GM12878 (cell line): ENCODE data around the gene MGP. TPM values are rescaled to one million over a fixed set of nuclear protein-coding genes. Genes with fewer than 3 reads are reported as not detected.

Experiments used
- ATAC-seq: fragments of 200-7000 bp; cut with Tn5 transposase; 3 replicates; pipeline ENCODE4 v1.9.1; 2020; ENCODE audit warnings: mild to moderate bottlenecking, moderate library complexity
- BruUV-seq: library from RNA; stranded (reverse); fragments of 400-500 nt; replicated peaks from 2 replicates; lab custom pipeline; 2021; lab: Mats Ljungman, UMichigan
- CTCF ChIA-PET: fragments of 300-600 bp; sonication (Branson Sonifier 250); formaldehyde crosslinking; extraction: SDS; loops from one replicate; lab custom pipeline; 2021; ENCODE audit warnings: inconsistent platforms; lab: Yijun Ruan, JAX
- POLR2A ChIA-PET: fragments of 350-600 bp; formaldehyde crosslinking; extraction: SDS; loops from one replicate; lab custom pipeline; 2021; ENCODE audit warnings: inconsistent platforms; lab: Charles Lee
- RAD21 ChIA-PET: fragments of 300-600 bp; sonication (Branson Sonifier 250); formaldehyde crosslinking; loops from one replicate; lab custom pipeline; 2023; ENCODE audit warnings: antibody characterized with exemption; ENCODE audit not compliant: unreplicated experiment; lab: Charles Lee
- SMC1A ChIA-PET: fragments of 300-600 bp; sonication (Branson Sonifier 250); formaldehyde crosslinking; loops from one replicate; lab custom pipeline; 2023; ENCODE audit not compliant: unreplicated experiment, uncharacterized antibody; lab: Charles Lee
- DNase-seq: peaks from one replicate; pipeline ENCODE4 v3.0.0-alpha.2; 2011; ENCODE audit warnings: low read depth, low spot score
- FAIRE-seq: peaks from 3 replicates; lab custom pipeline; 2011; peaks lifted over from hg19 to GRCh38; lab: Jason Lieb, UNC
- H2AFZ ChIP-seq: 2 replicates; pipeline ENCODE4 v1.6.0; 2011; ENCODE audit warnings: low read depth, low read length, control low read depth; ENCODE audit not compliant: control insufficient read depth
- H3K27ac ChIP-seq: 2 replicates; pipeline ENCODE4 v1.5.1; 2011; ENCODE audit warnings: control low read depth; ENCODE audit not compliant: control insufficient read depth, insufficient read depth
- H3K27me3 ChIP-seq, 2 experiments: replicated peaks in 1 of 2; 2 replicates each; pipeline versions ENCODE4 v1.6.0 to v1.6.1; 2011; ENCODE audit warnings: low read length in 1 of 2; ENCODE audit not compliant: control insufficient read depth in 2 of 2, insufficient read depth in 2 of 2
- H3K36me3 ChIP-seq, 2 experiments: 2 replicates each; pipeline ENCODE4 v1.5.1; 2011; ENCODE audit warnings: low read length in 1 of 2; ENCODE audit not compliant: control insufficient read depth in 2 of 2, insufficient read depth in 2 of 2
- H3K4me1 ChIP-seq: 2 replicates; pipeline ENCODE4 v1.6.1; 2011; ENCODE audit warnings: mild to moderate bottlenecking, low read length, moderate library complexity, mixed read lengths; ENCODE audit not compliant: control insufficient read depth, insufficient read depth
- H3K4me2 ChIP-seq: 2 replicates; pipeline ENCODE4 v1.6.0; 2011; ENCODE audit warnings: control low read depth; ENCODE audit not compliant: control insufficient read depth, insufficient read depth
- H3K4me3 ChIP-seq: fragments of 200-600 bp; sonication (generic); 2 replicates; pipeline ENCODE4 v1.5.1; 2016
- H3K79me2 ChIP-seq: 2 replicates; pipeline ENCODE4 v1.6.0; 2011; ENCODE audit warnings: low read length; ENCODE audit not compliant: control insufficient read depth, insufficient read depth
- H3K9ac ChIP-seq: 2 replicates; pipeline ENCODE4 v1.8.0; 2011; ENCODE audit warnings: low read length, control low read depth, mixed read lengths; ENCODE audit not compliant: control insufficient read depth, insufficient read depth
- H3K9me3 ChIP-seq: replicated peaks from 3 replicates; pipeline ENCODE4 v1.5.1; 2011; ENCODE audit warnings: mild to moderate bottlenecking, low read length; ENCODE audit not compliant: control insufficient read depth, insufficient read depth
- H4K20me1 ChIP-seq: 2 replicates; pipeline ENCODE4 v1.6.0; 2011; ENCODE audit not compliant: control insufficient read depth, insufficient read depth
- CBX3 ChIP-seq: fragments of 200-600 bp; sonication (generic); IDR thresholded peaks from 2 replicates; pipeline ENCODE4 v1.6.1; 2016; ENCODE audit warnings: low read depth, borderline replicate concordance
- CBX5 ChIP-seq: sonication (generic); IDR thresholded peaks from 2 replicates; pipeline ENCODE4 v1.6.1; 2016; ENCODE audit warnings: low read depth, moderate library complexity, mild to moderate bottlenecking, inconsistent platforms
- ETV6 ChIP-seq, 2 experiments: fragments of 450-650 bp in 1 of 2; IDR thresholded peaks in 1 of 2; conservative IDR thresholded peaks in 1 of 2; 2 replicates each; pipeline ENCODE4 v1.6.1; 2014; ENCODE audit warnings: antibody characterized with exemption in 1 of 2, borderline replicate concordance in 1 of 2, low read depth in 1 of 2, mild to moderate bottlenecking in 1 of 2, moderate library complexity in 1 of 2
- IRF4 ChIP-seq: IDR thresholded peaks from 2 replicates; pipeline ENCODE4 v1.6.1; 2011; ENCODE audit warnings: low read depth, low read length
- JUND ChIP-seq: IDR thresholded peaks from 2 replicates; pipeline ENCODE4 v1.6.1; 2012; ENCODE audit warnings: low read depth, mild to moderate bottlenecking, low read length, improper control_type of control experiment, moderate library complexity
- NRF1 ChIP-seq: conservative IDR thresholded peaks from 2 replicates; pipeline ENCODE4 v1.6.1; 2011; ENCODE audit warnings: mild to moderate bottlenecking, low read depth, low read length, improper control_type of control experiment
- REST ChIP-seq: IDR thresholded peaks from 2 replicates; pipeline ENCODE4 v1.6.1; 2012; ENCODE audit warnings: mild to moderate bottlenecking, low read depth, low read length
- SIN3A ChIP-seq: IDR thresholded peaks from 2 replicates; pipeline ENCODE4 v1.6.1; 2012; ENCODE audit warnings: low read depth, low read length, improper control_type of control experiment
- SMAD1 ChIP-seq: fragments of 450-650 bp; IDR thresholded peaks from 2 replicates; pipeline ENCODE4 v1.6.1; 2018; ENCODE audit warnings: mild to moderate bottlenecking, low read depth; ENCODE audit not compliant: partially characterized antibody
- TBL1XR1 ChIP-seq: IDR thresholded peaks from 2 replicates; pipeline ENCODE4 v1.6.1; 2012; ENCODE audit warnings: low read depth, low read length, improper control_type of control experiment
- WRNIP1 ChIP-seq: IDR thresholded peaks from 2 replicates; pipeline ENCODE4 v1.6.1; 2011; ENCODE audit warnings: low read depth, low read length, improper control_type of control experiment, borderline replicate concordance
- ZNF384 ChIP-seq: IDR thresholded peaks from 2 replicates; pipeline ENCODE4 v1.6.1; 2012; ENCODE audit warnings: low read depth, mild to moderate bottlenecking, low read length, improper control_type of control experiment, borderline replicate concordance
- ZNF622 ChIP-seq: fragments of 450-650 bp; IDR thresholded peaks from 2 replicates; pipeline ENCODE4 v1.6.1; 2017; ENCODE audit warnings: mild to moderate bottlenecking, inconsistent platforms
- WGBS: methylation state at CpG from one replicate; pipeline ENCODE4 v1.1.6; 2016; ENCODE audit warnings: low lambda C conversion rate; ENCODE audit not compliant: insufficient replicate concordance, insufficient coverage; ENCODE audit errors: missing lambda C conversion rate; 5-methylcytosine and 5-hydroxymethylcytosine counted together
- in situ Hi-C: fragments of 300-500 bp; cut with MboI; formaldehyde crosslinking; loops from 9 replicates; pipeline ENCODE4 v1.14.3; 2018; ENCODE audit warnings: mixed read lengths
- intact Hi-C: fragments of 100-400 bp; cut with micrococcal nuclease; formaldehyde crosslinking; loops from one replicate; pipeline ENCODE4 v1.14.2; 2022; ENCODE audit not compliant: unreplicated experiment
- polyA plus RNA-seq, 11 experiments: library from polyadenylated mRNA; depleted of rRNA in 4 of 11; unstranded in 6 of 11; stranded (reverse) in 5 of 11; fragments of >200 nt; fragmentation: Nextera tagmentation in 4 of 11; fragmentation: Illumina TruSeq in 1 of 11; extraction: Ambion mirVana in 4 of 11; extraction: Trizol in 1 of 11; gene quantifications; 1 replicate in 1 of 11; 2 replicates in 10 of 11; pipeline versions ENCODE4 v1.2.1 to v1.2.3, GENCODE V29; 2011 to 2016; ENCODE audit warnings: inconsistent platforms in 2 of 11, missing spikeins in 2 of 11, low read depth in 1 of 11
- total RNA-seq, 4 experiments: library from RNA; depleted of rRNA in 3 of 4; stranded (reverse); fragments of >200 nt in 3 of 4; fragmentation: Illumina TruSeq in 1 of 4; extraction: Trizol in 1 of 4; gene quantifications; 2 replicates each; pipeline versions ENCODE4 v1.2.1 to v1.2.3, GENCODE V29; 2013 to 2021

MGP gene
- total and polyA plus RNA-seq, 10 of the 15 experiments (the other 5 are each of a cell fraction or from before 2014, with no cell fraction given): 0.21 to 1.2 TPM; not detected in 8

DNA sequence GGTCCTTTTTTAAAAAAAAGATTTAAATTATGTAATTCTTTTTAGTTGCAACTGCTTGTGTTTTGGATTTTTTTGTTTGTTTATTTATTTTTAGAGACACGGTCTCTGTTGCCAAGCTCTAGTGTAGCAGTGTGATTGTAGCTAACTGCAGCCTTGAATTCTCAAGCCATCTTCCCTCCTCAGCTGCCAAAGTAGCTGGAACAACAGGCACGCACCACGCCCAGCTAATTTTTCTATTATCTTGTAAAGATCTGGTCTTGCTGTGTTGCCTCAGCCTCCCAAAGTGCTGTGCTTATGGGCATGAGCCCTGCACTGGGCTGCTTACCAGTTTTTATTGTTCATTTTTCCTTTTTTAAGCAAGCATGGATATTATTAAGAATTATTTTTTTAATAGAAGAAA, 31.7 kb downstream of the MGP start:
- no TSS peak for BruUV-seq
- ChIA-PET RAD21 (interaction anchor here (1.4 kb wide), 1 partner anchor 38 kb away, joined by 4 read pairs; no protein-coding TSS in a partner anchor), SMC1A (interaction anchor here (15.6 kb wide), 1 partner anchor 143 kb away, joined by 242 read pairs; no protein-coding TSS in a partner anchor), POLR2A (no interaction called here), CTCF (interaction anchor here (0.9 to 9.9 kb wide), 5 partner anchors 10 to 365 kb away, joined by 3 to 82 read pairs (median 4); no protein-coding TSS in a partner anchor)
- Histone ChIP-seq H3K4me1 (no peaks in the 10 kb centered on the region), H3K79me2 (no peaks in the 10 kb centered on the region), H3K27ac (no peak overlapping the region), H3K27me3 (no peaks in the 10 kb centered on the region), H3K4me2 (no peak overlapping the region), H3K9ac (no peak overlapping the region), H4K20me1 (no peaks in the 10 kb centered on the region), H3K9me3 (no peaks in the 10 kb centered on the region; the same call in 2 of the 3 replicates), H3K36me3 (no peaks in the 10 kb centered on the region), H2AFZ (no peak overlapping the region), H3K4me3 (no peak overlapping the region)
- FAIRE-seq: no peak
- in situ Hi-C loops (no loop called here), intact Hi-C loops (no loop called here)
- 95% methylated on average over 3 of the region's 3 CpGs for WGBS
- TF ChIP-seq ZNF622 (no peak), JUND (no peak), REST (no peak), TBL1XR1 (no peak), CBX3 (no peak), SMAD1 (no peak), NRF1 (no peak), ZNF384 (no peak), SIN3A (no peak), CBX5 (no peak), IRF4 (no peak), WRNIP1 (no peak), ETV6 (conservative IDR thresholded peaks at IDR 0.05 in 1 of 2, IDR thresholded peaks at IDR 0.05 in 1 of 2; ENCODE audit: borderline replicate concordance in 1 of 2, low read depth in 1 of 2) (no peak)
- DNase-seq: no peak
- ATAC-seq: no peak
